UCSD-AML1 (cell line): Measurements from ENCODE around the gene TPGS1.

Experiments used
- DNase-seq: peaks from one replicate; lab custom pipeline; 2025; ENCODE audit not compliant: unreplicated experiment; lab: John Stamatoyannopoulos, UW

TPGS1 gene

GRCh38 chr19:517721-518597 lies 10.7 kb downstream of the TPGS1 start:
- DNase-seq = no peak

GRCh38 chr19:518598-519231 lies 11.4 kb downstream of the TPGS1 start:
- no peak for DNase-seq

- DNase-seq = no peak
These were observed 12.2 kb downstream of the TPGS1 start for GRCh38 chr19:519449-519865.

- no peak for DNase-seq
These were observed 15.4 kb downstream of the TPGS1 start for GRCh38 chr19:522726-523125.

GRCh38 chr19:524062-524674 lies 16.9 kb downstream of the TPGS1 start:
- DNase-seq = no peak

- DNase-seq = no peak
These were observed 17.7 kb downstream of the TPGS1 start for GRCh38 chr19:525029-525428.

GRCh38 chr19:525857-526419 lies 18.6 kb downstream of the TPGS1 start:
- DNase-seq = no peak

GRCh38 chr19:530134-531008 lies 23.1 kb downstream of the TPGS1 start:
- DNase-seq = no peak

- DNase-seq = peak; percentile 91
These were observed 23.9 kb downstream of the TPGS1 start for GRCh38 chr19:531009-531752.

- DNase-seq = no peak
These were observed 24.7 kb downstream of the TPGS1 start, which contains the start of gene CDC34 for GRCh38 chr19:531753-532560. Gene CDC34, plus strand, starts transcription at chr19:531760. Its CDS starts 172 bp downstream, at chr19:531932.

- peak; percentile 62 for DNase-seq
These were observed 25.5 kb downstream of the TPGS1 start for GRCh38 chr19:532561-533363.

- DNase-seq = no peak
These were observed 26.2 kb downstream of the TPGS1 start for GRCh38 chr19:533364-534058.

- DNase-seq = no peak
These were observed 26.8 kb downstream of the TPGS1 start for GRCh38 chr19:534088-534487.

- no peak for DNase-seq
These were observed 27.9 kb downstream of the TPGS1 start for GRCh38 chr19:535017-535835.

- DNase-seq = no peak
These were observed 29.0 kb downstream of the TPGS1 start for GRCh38 chr19:536031-536880.

GRCh38 chr19:536881-537404 lies 29.6 kb downstream of the TPGS1 start:
- DNase-seq = no peak
